Measurements from ENCODE around the gene YWHAH. TPM values are rescaled to one million over a fixed set of nuclear protein-coding genes. Genes with fewer than 3 reads are reported as not detected.

The YWHAH gene
- total and polyA plus RNA-seq, 2 of the 4 experiments (the other 2 are of a cell fraction), result 147 to 173 TPM

DNA sequence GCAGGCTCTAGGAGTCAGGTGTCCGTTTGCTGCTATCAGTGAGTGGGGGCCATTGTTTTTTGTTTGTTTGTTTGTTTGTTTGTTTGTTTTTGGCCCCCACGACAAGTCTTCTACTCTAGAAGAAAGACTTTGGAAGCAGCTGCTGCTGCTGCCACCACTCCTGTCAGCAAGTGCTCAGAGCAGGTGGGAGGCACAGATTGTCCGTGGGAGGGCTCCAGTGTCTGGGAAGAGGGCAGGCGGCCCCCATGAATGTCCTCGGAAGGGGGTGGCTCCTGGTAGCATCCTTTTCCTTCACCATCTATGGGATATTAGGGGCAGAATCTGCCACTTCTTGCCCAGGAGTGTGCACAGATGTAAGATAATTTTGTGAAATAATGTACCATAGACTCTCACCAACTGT lies 37.8 kb upstream of the YWHAH start:
- H4K5ac ChIP-seq (ENCODE audit: low read depth, low read length), result no peak overlapping the region
- no peak overlapping the region for H2AK5ac ChIP-seq (ENCODE audit: low read depth, low read length)
- H2BK15ac ChIP-seq (ENCODE audit: low read depth, low read length), result no peak overlapping the region
- no peak overlapping the region for H4K8ac ChIP-seq (ENCODE audit: low read depth in 2 of 2, low read length in 2 of 2)
- no peak overlapping the region for H3K18ac ChIP-seq (ENCODE audit: low read depth, low read length)
- H3K23ac ChIP-seq (ENCODE audit: low read depth, low read length), result no peak overlapping the region
- no peak overlapping the region for H2AK9ac ChIP-seq (replicated peaks; ENCODE audit: low read depth, low read length, poor library complexity)
- H3K56ac ChIP-seq (ENCODE audit: extremely low read depth, insufficient read depth, low read length), result no peak overlapping the region
- ATAC-seq (ENCODE audit: low read depth) (no peak), DNase-seq (no peak)
- no peak overlapping the region for H2BK5ac ChIP-seq (ENCODE audit: low read depth, low read length, poor library complexity, severe bottlenecking)
- BruUV-seq (replicated peaks), result no TSS peak
- H3K4me1 ChIP-seq (ENCODE audit: control insufficient read depth, insufficient read depth, low read length), result no peaks in the 10 kb centered on the region
- intact Hi-C loops (cut with micrococcal nuclease) (no loop called here), dilution Hi-C loops (cut with HindIII; ENCODE audit: low sequenced_read_pairs, unreplicated experiment) (no loop called here), in situ Hi-C loops (cut with MboI; ENCODE audit: low sequenced_read_pairs) (no loop called here)
- no peaks in the 10 kb centered on the region for H3K79me1 ChIP-seq (ENCODE audit: low read depth in 1 of 2, low read length in 2 of 2)
- H3K9me3 ChIP-seq (ENCODE audit: control insufficient read depth, insufficient read depth, low read length), result no peaks in the 10 kb centered on the region
- H3K4ac ChIP-seq (ENCODE audit: low read depth, low read length), result no peak overlapping the region
- TF ChIP-seq RFX5 (IDR thresholded peaks at IDR 0.05; ENCODE audit: low read depth, low read length) (no peak), FOS (IDR thresholded peaks at IDR 0.05; ENCODE audit: low read depth, low read length) (no peak), BHLHE40 (IDR thresholded peaks at IDR 0.05; ENCODE audit: low read depth, low read length) (no peak), USF2 (IDR thresholded peaks at IDR 0.05; ENCODE audit: low read depth, low read length) (no peak), NFE2L2 (IDR thresholded peaks at IDR 0.05; ENCODE audit: low read depth, low read length) (no peak), POLR2A (IDR thresholded peaks at IDR 0.05; ENCODE audit: low read depth, low read length) (no peak), CHD1 (IDR thresholded peaks at IDR 0.05; ENCODE audit: low read depth, low read length) (no peak)
- H3K14ac ChIP-seq (replicated peaks; ENCODE audit: low read depth, low read length), result no peak overlapping the region
- no peak overlapping the region for H2AFZ ChIP-seq (replicated peaks; ENCODE audit: low read length, poor library complexity)
- no peak overlapping the region for H3K9ac ChIP-seq (ENCODE audit: low read depth, low read length)
- no peak overlapping the region for H3K4me2 ChIP-seq (ENCODE audit: low read depth, low read length)
- WGBS, 2 experiments (ENCODE audit: extremely low coverage in 2 of 2, insufficient read length in 1 of 2), result 80% methylated on average over 1 of the region's 5 CpGs; no CpG with 5 or more reads in 1 of the 2 experiments
- no peak overlapping the region for H3K4me3 ChIP-seq (ENCODE audit: insufficient read depth, low read depth, low read length)
- ChIA-PET CTCF (no interaction called here), POLR2A (ENCODE audit: unreplicated experiment) (no interaction called here)
- H2BK120ac ChIP-seq (ENCODE audit: low read depth, low read length), result no peak overlapping the region
- H3K27ac ChIP-seq (ENCODE audit: insufficient read depth, low read length), result no peak overlapping the region
- no peaks in the 10 kb centered on the region for H4K20me1 ChIP-seq (ENCODE audit: insufficient read depth, low read length)
- no peaks in the 10 kb centered on the region for H3K27me3 ChIP-seq (ENCODE audit: control insufficient read depth, insufficient read depth, low read length)
- peaks cover 6% of the 10 kb centered on the region for H3K9me1 ChIP-seq (ENCODE audit: insufficient read depth, low read length)
- no peak overlapping the region for H4K91ac ChIP-seq (ENCODE audit: insufficient read depth, low read depth, low read length)
- no peak overlapping the region for H2BK20ac ChIP-seq (ENCODE audit: low read depth, low read length)
- H3K36me3 ChIP-seq (ENCODE audit: control insufficient read depth, insufficient read depth, low read length), result peaks cover 13% of the 10 kb centered on the region
